ENCODE data around the gene SLAMF1. TPM values are rescaled to one million over a fixed set of nuclear protein-coding genes. Genes with fewer than 3 reads are reported as not detected.

SLAMF1 gene
- total RNA-seq, 6 donors from 2014 or later, result 0.11 to 3.9 (median 1.5) TPM

DNA sequence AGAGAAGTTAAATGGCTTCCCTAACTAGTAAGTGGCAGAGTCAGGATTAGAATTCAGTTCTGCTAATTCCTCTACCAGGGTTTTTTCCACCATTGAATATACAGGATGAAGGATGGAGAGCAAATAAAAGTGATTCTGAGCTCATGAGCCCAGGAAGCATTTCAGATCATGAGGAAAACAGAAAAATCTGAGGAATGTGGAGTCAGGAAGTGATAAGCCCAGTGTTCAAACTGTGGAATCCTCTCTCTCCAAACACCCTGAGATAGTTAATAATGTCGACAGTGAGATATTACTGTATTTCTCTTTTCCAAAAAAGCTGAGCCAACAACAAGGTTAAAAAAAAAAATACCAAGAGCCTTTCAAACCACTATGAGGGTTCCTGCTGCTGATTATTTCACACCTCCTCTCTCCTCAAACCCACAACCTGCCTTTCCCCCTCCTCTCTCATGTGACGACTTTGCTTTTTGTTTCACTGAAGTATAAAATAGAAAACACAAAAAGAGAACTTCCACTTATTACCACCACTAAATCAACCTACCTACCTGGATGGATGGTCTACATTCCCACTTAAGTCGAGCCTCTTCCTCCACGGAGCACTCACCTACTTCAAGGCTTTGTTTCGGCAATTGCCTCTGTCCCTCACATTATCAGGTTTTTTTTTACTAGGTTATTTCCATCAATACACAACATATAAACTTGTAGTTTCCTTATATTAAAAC, 8.9 kb downstream of the SLAMF1 start:
- ATAC-seq (ENCODE audit: low FRiP score in 2 of 2), result no peak
- no peak for DNase-seq
- WGBS, 2 donors, result 46 to 52% methylated on average over 5 of the region's 5 CpGs

DNA sequence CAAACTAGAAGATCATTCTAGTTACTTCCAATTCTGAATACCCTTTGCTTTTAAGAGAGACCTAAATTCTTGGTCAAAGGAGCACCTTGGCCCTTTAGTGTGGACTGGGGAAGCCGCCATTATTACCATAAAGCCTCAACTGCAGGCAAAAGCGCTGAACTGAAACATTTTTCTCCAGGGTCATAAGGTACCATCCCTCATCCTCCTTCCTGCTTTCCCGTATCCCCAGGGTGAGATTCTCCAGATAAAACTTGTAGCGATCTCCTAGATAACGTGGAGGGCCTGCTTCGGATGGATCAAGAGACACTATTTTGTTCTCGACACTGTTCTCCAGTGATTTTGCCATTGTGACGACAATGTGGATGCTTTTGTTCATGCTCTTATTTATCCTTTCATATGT, 9.8 kb downstream of the SLAMF1 start:
- no peak overlapping the region for H3K4me3 ChIP-seq
- no peaks in the 10 kb centered on the region for H3K36me3 ChIP-seq
- H3K4me1 ChIP-seq, result peaks cover 0 to 16% (median 5%) of the 10 kb centered on the region in 4 donors
- TF ChIP-seq POLR2AphosphoS5 (IDR thresholded peaks at IDR 0.05) (no peak), EP300 (IDR thresholded peaks at IDR 0.05) (no peak), POLR2A (IDR thresholded peaks at IDR 0.05) (no peak)
- TF ChIP-seq, protein P1, sequence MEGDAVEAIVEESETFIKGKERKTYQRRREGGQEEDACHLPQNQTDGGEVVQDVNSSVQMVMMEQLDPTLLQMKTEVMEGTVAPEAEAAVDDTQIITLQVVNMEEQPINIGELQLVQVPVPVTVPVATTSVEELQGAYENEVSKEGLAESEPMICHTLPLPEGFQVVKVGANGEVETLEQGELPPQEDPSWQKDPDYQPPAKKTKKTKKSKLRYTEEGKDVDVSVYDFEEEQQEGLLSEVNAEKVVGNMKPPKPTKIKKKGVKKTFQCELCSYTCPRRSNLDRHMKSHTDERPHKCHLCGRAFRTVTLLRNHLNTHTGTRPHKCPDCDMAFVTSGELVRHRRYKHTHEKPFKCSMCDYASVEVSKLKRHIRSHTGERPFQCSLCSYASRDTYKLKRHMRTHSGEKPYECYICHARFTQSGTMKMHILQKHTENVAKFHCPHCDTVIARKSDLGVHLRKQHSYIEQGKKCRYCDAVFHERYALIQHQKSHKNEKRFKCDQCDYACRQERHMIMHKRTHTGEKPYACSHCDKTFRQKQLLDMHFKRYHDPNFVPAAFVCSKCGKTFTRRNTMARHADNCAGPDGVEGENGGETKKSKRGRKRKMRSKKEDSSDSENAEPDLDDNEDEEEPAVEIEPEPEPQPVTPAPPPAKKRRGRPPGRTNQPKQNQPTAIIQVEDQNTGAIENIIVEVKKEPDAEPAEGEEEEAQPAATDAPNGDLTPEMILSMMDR (IDR thresholded peaks at IDR 0.05), result no peak
- DNase-seq, result no peak
- WGBS, 2 donors, result 95 to 97% methylated on average over 8 of the region's 8 CpGs
- H3K27ac ChIP-seq, result no peak overlapping the region
- H3K9me3 ChIP-seq, result no peaks in the 10 kb centered on the region
- ATAC-seq (ENCODE audit: low FRiP score in 2 of 2), result no peak
- no peaks in the 10 kb centered on the region for H3K27me3 ChIP-seq

More for the DNA sequence above, 8.9 kb downstream of the SLAMF1 start:
- H3K4me1 ChIP-seq, result peaks cover 0 to 16% (median 5%) of the 10 kb centered on the region in 4 donors
- TF ChIP-seq POLR2AphosphoS5 (IDR thresholded peaks at IDR 0.05), result no peak
- TF ChIP-seq POLR2A (IDR thresholded peaks at IDR 0.05), result peak in 1 of 4 donors; percentile 16
- H3K36me3 ChIP-seq, result no peaks in the 10 kb centered on the region
- no peak overlapping the region for H3K4me3 ChIP-seq
- H3K9me3 ChIP-seq, result no peaks in the 10 kb centered on the region
- H3K27ac ChIP-seq, result peak overlapping the region in 1 of 4 donors; percentile 6
- no peaks in the 10 kb centered on the region for H3K27me3 ChIP-seq

- 85 to 92% methylated on average over 3 of the region's 3 CpGs for WGBS, 2 donors
These were observed 10.3 kb downstream of the SLAMF1 start for GRCh38 chr1:160636547-160636946.

DNA sequence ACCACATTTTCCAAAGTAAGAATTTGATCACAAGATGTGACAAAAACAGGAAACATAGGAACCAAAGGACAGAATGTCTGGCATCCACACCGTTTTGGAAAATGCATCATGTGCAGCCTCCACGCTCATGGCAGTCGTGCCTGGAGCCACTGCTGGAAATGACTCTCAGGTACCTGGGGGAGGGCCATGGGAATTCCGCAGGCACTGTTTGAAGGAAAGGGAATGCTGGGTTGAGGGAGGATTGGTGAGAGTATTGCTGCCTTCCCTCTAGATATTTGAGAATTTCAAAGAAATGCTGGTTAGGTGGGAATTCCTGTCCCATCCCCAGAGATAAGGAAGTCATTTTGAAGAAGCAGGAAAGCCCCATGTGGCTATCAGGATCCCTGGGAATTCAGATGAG, 10.8 kb downstream of the SLAMF1 start:
- Histone ChIP-seq H3K27ac (no peak overlapping the region), H3K4me1 (peaks cover 0 to 14% (median 5%) of the 10 kb centered on the region in 4 donors), H3K36me3 (no peaks in the 10 kb centered on the region), H3K27me3 (no peaks in the 10 kb centered on the region), H3K9me3 (no peaks in the 10 kb centered on the region), H3K4me3 (no peak overlapping the region)
- no peak for TF ChIP-seq EP300 (IDR thresholded peaks at IDR 0.05)
- 74 to 85% methylated on average over 4 of the region's 4 CpGs for WGBS, 2 donors
- ATAC-seq (ENCODE audit: low FRiP score in 2 of 2), result no peak
- DNase-seq, result no peak

More at GRCh38 chr1:160636547-160636946, 10.3 kb downstream of the SLAMF1 start:
- peaks cover 0 to 16% (median 5%) of the 10 kb centered on the region in 4 donors for H3K4me1 ChIP-seq
- no peak overlapping the region for H3K27ac ChIP-seq
- no peak overlapping the region for H3K4me3 ChIP-seq
- H3K9me3 ChIP-seq, result no peaks in the 10 kb centered on the region
- no peak for TF ChIP-seq POLR2A (IDR thresholded peaks at IDR 0.05)
- TF ChIP-seq EP300 (IDR thresholded peaks at IDR 0.05), result no peak
- no peak for TF ChIP-seq POLR2AphosphoS5 (IDR thresholded peaks at IDR 0.05)
- TF ChIP-seq, protein P1 (IDR thresholded peaks at IDR 0.05), result no peak
- ATAC-seq (ENCODE audit: low FRiP score in 2 of 2) (no peak), DNase-seq (no peak)
- no peaks in the 10 kb centered on the region for H3K27me3 ChIP-seq
- no peaks in the 10 kb centered on the region for H3K36me3 ChIP-seq

GRCh38 chr1:160634543-160635491, 12.0 kb downstream of the SLAMF1 start:
- no peak for ATAC-seq (ENCODE audit: low FRiP score in 2 of 2)
- H3K4me1 ChIP-seq, result peaks cover 6 to 18% (median 13%) of the 10 kb centered on the region in 4 donors
- peak in 1 of 2 donors; percentile 52 for DNase-seq
- TF ChIP-seq, protein P1 (IDR thresholded peaks at IDR 0.05), result no peak
- no peak for TF ChIP-seq EP300 (IDR thresholded peaks at IDR 0.05)
- TF ChIP-seq POLR2A (IDR thresholded peaks at IDR 0.05), result no peak
- TF ChIP-seq POLR2AphosphoS5 (IDR thresholded peaks at IDR 0.05), result no peak
- H3K9me3 ChIP-seq, result no peaks in the 10 kb centered on the region
- H3K36me3 ChIP-seq, result no peaks in the 10 kb centered on the region
- H3K27me3 ChIP-seq, result no peaks in the 10 kb centered on the region
- H3K4me3 ChIP-seq, result no peak overlapping the region
- H3K27ac ChIP-seq, result no peak overlapping the region
- WGBS, 2 donors, result 95 to 97% methylated on average over 16 to 17 of the region's 17 CpGs

All from upper lobe of left lung (tissue), 6 donors.